ENCODE data around the gene SPNS3. TPM values are rescaled to one million over a fixed set of nuclear protein-coding genes. Genes with fewer than 3 reads are reported as not detected.

Gene SPNS3
- total and polyA plus RNA-seq, 2 donors (not counting 1 experiment from before 2014, with no cell fraction given) = 0.44 to 0.52 TPM

DNA sequence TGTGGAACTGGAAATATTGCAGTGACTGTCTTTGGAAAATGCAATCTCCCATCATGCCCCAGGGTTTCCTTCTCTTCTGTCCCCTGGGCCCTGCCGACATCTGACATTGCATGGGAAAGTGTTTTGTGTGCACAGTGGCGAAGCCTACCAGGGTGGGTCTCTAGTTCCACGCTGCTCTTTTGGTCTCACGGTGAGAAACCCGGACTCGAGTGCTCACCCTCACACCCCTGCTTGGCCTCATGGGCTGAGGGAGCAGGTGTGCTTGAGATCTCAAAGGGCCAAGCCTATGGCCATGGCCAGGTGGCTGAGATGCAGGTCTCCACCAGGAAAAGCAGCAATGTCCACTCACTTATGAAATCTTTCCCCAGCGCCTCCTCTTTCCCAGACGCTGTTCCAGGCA is 32.0 kb downstream of the SPNS3 start:
- H4K20me1 ChIP-seq (ENCODE audit: control insufficient read depth, insufficient read depth, low read length, poor library complexity, severe bottlenecking) = no peaks in the 10 kb centered on the region
- Mint-ChIP-seq H3K27ac (no peak overlapping the region), H3K4me3 (no peak overlapping the region), H3K27me3 (no peaks in the 10 kb centered on the region), H3K9me3 (ENCODE audit: insufficient read depth) (no peaks in the 10 kb centered on the region), H3K4me1 (no peaks in the 10 kb centered on the region)
- H3K36me3 ChIP-seq (replicated peaks in 1 of 2; ENCODE audit: control extremely low read depth in 1 of 2, control insufficient read depth in 1 of 2, extremely low read depth in 1 of 2, insufficient read depth in 2 of 2, low read length in 1 of 2) = no peaks in the 10 kb centered on the region
- no peak overlapping the region for H3K27ac ChIP-seq (ENCODE audit: low read length in 2 of 2)
- H2AFZ ChIP-seq (ENCODE audit: insufficient read depth, low read depth, low read length, poor library complexity, severe bottlenecking) = no peak overlapping the region
- H3K4me1 ChIP-seq (ENCODE audit: control insufficient read depth in 2 of 2, insufficient read depth in 2 of 2, low read length in 2 of 2) = no peaks in the 10 kb centered on the region
- no peak for DNase-seq
- no peak for ATAC-seq (ENCODE audit: low read depth)
- WGBS (ENCODE audit: insufficient coverage) = 95% methylated on average over 5 of the region's 8 CpGs
- no peak overlapping the region for H3K4me2 ChIP-seq (replicated peaks; ENCODE audit: low read depth, low read length, poor library complexity, severe bottlenecking)
- no peak overlapping the region for H3K4me3 ChIP-seq (ENCODE audit: control extremely low read depth in 1 of 5, extremely low read depth in 1 of 5, insufficient read depth in 1 of 5, low read depth in 2 of 5, low read length in 4 of 5)
- H3K9ac ChIP-seq (ENCODE audit: low read length) = no peak overlapping the region
- H3K27me3 ChIP-seq (replicated peaks in 1 of 4; ENCODE audit: control extremely low read depth in 1 of 4, control insufficient read depth in 3 of 4, insufficient read depth in 4 of 4, low read length in 3 of 4) = no peaks in the 10 kb centered on the region
- H3K79me2 ChIP-seq (ENCODE audit: control insufficient read depth, insufficient read depth, low read length) = no peaks in the 10 kb centered on the region
- H3K9me3 ChIP-seq (ENCODE audit: control extremely low read depth in 1 of 3, control insufficient read depth in 2 of 3, insufficient read depth in 1 of 3, low read length in 2 of 3) = no peaks in the 10 kb centered on the region
- CTCF ChIA-PET = no interaction called here
- intact Hi-C loops (cut with micrococcal nuclease) = no loop called here
- TF ChIP-seq, protein P1, sequence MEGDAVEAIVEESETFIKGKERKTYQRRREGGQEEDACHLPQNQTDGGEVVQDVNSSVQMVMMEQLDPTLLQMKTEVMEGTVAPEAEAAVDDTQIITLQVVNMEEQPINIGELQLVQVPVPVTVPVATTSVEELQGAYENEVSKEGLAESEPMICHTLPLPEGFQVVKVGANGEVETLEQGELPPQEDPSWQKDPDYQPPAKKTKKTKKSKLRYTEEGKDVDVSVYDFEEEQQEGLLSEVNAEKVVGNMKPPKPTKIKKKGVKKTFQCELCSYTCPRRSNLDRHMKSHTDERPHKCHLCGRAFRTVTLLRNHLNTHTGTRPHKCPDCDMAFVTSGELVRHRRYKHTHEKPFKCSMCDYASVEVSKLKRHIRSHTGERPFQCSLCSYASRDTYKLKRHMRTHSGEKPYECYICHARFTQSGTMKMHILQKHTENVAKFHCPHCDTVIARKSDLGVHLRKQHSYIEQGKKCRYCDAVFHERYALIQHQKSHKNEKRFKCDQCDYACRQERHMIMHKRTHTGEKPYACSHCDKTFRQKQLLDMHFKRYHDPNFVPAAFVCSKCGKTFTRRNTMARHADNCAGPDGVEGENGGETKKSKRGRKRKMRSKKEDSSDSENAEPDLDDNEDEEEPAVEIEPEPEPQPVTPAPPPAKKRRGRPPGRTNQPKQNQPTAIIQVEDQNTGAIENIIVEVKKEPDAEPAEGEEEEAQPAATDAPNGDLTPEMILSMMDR (IDR thresholded peaks at IDR 0.05) = no peak
- TF ChIP-seq EZH2 (IDR thresholded peaks at IDR 0.05; ENCODE audit: borderline replicate concordance, insufficient read depth, low read depth, low read length, poor library complexity, severe bottlenecking) = no peak
- POLR2A ChIA-PET = no interaction called here

DNA sequence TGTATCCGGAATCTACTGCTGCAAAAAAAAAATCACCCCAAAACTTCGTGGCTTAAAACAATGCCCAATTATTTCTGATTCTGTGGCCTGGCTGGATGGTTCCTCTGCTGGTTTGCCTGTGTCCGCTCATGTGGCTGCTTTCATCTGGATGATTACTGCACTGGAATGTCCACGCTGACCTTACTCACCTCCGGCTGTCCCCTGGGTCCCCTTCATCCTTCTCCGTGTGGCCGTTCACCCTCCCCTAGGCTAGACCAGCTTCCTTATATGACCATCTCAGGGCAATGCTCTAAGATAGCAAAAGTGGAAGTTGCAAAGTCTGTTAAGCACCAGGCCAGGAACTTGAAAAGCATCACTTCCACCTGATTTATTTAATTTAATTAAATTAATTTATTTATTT is 33.5 kb downstream of the SPNS3 start:
- ChIA-PET POLR2A (no interaction called here), CTCF (no interaction called here)
- H4K20me1 ChIP-seq (ENCODE audit: control insufficient read depth, insufficient read depth, low read length, poor library complexity, severe bottlenecking) = no peaks in the 10 kb centered on the region
- no peak overlapping the region for H3K9ac ChIP-seq (ENCODE audit: low read length)
- H2AFZ ChIP-seq (ENCODE audit: insufficient read depth, low read depth, low read length, poor library complexity, severe bottlenecking) = no peak overlapping the region
- no peak overlapping the region for H3K4me3 ChIP-seq (ENCODE audit: control extremely low read depth in 1 of 5, extremely low read depth in 1 of 5, insufficient read depth in 1 of 5, low read depth in 2 of 5, low read length in 4 of 5)
- H3K4me2 ChIP-seq (replicated peaks; ENCODE audit: low read depth, low read length, poor library complexity, severe bottlenecking) = no peak overlapping the region
- no peaks in the 10 kb centered on the region for H3K36me3 ChIP-seq (replicated peaks in 1 of 2; ENCODE audit: control extremely low read depth in 1 of 2, control insufficient read depth in 1 of 2, extremely low read depth in 1 of 2, insufficient read depth in 2 of 2, low read length in 1 of 2)
- Mint-ChIP-seq H3K4me1 (no peaks in the 10 kb centered on the region), H3K27me3 (no peaks in the 10 kb centered on the region), H3K9me3 (ENCODE audit: insufficient read depth) (no peaks in the 10 kb centered on the region), H3K4me3 (no peak overlapping the region), H3K27ac (no peak overlapping the region)
- DNase-seq (no peak), ATAC-seq (ENCODE audit: low read depth) (no peak)
- 83% methylated on average over 6 of the region's 7 CpGs for WGBS (ENCODE audit: insufficient coverage)
- no peaks in the 10 kb centered on the region for H3K9me3 ChIP-seq (ENCODE audit: control extremely low read depth in 1 of 3, control insufficient read depth in 2 of 3, insufficient read depth in 1 of 3, low read length in 2 of 3)
- no peaks in the 10 kb centered on the region for H3K79me2 ChIP-seq (ENCODE audit: control insufficient read depth, insufficient read depth, low read length)
- TF ChIP-seq, protein P1 (IDR thresholded peaks at IDR 0.05) = no peak
- no peak for TF ChIP-seq EZH2 (IDR thresholded peaks at IDR 0.05; ENCODE audit: borderline replicate concordance, insufficient read depth, low read depth, low read length, poor library complexity, severe bottlenecking)
- H3K4me1 ChIP-seq (ENCODE audit: control insufficient read depth in 2 of 2, insufficient read depth in 2 of 2, low read length in 2 of 2) = no peaks in the 10 kb centered on the region
- H3K27ac ChIP-seq (ENCODE audit: low read length in 2 of 2) = no peak overlapping the region
- intact Hi-C loops (cut with micrococcal nuclease) = no loop called here
- H3K27me3 ChIP-seq (replicated peaks in 1 of 4; ENCODE audit: control extremely low read depth in 1 of 4, control insufficient read depth in 3 of 4, insufficient read depth in 4 of 4, low read length in 3 of 4) = no peaks in the 10 kb centered on the region

Data from B cell (primary cell).